HG03108 (cell line): ENCODE measurements around the gene MYOCOS.

Source experiments
- ATAC-seq: cut with Tn5 transposase; IDR thresholded peaks from one replicate; pipeline ENCODE4 v1.9.1; 2021; ENCODE audit warnings: moderate library complexity; ENCODE audit not compliant: unreplicated experiment

MYOCOS gene

GRCh38 chr1:171623651-171624331, 1.7 kb downstream of the MYOCOS start:
- ATAC-seq, result no peak

- no peak for ATAC-seq
Observed at GRCh38 chr1:171625225-171625624, 3.2 kb downstream of the MYOCOS start.

DNA sequence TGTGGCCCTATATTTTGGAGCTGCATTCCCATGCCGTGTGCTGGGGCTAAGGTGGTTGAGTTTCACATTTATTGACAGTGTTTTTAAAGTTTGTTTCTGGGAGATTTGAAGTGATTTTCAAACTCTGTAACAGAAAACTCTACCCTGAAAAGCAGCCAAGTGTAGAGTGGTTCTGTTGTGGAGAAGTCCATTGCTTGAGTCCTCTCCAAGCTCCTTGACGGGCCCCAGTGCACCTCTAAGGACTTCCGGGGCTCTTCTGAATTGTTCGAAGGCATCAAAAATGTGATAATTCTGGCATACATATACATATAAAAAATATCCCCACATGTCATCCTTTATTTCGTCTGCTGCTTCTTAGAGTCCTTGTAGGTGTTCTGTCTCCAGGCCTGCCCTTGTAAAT, 5.0 kb downstream of the MYOCOS start:
- ATAC-seq, result no peak

DNA sequence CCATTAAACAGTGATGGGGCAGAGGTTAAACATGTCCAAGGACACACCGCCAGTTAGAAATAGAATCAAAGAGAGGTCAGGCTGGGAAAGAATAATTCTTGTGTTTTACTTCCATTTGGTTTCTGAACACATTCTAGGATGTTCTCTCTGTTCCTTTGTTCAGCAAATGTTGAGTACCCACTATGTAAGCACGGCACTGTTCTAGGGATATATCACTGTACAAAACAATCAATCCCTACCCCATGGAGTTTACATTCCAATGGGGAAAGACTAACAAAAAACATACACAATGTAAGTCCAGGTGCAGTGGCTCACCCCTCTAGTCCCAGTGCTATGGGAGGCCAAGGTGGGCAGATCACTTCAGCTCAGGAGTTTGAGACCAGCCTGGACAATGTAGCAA, 6.2 kb downstream of the MYOCOS start:
- ATAC-seq, result no peak

DNA sequence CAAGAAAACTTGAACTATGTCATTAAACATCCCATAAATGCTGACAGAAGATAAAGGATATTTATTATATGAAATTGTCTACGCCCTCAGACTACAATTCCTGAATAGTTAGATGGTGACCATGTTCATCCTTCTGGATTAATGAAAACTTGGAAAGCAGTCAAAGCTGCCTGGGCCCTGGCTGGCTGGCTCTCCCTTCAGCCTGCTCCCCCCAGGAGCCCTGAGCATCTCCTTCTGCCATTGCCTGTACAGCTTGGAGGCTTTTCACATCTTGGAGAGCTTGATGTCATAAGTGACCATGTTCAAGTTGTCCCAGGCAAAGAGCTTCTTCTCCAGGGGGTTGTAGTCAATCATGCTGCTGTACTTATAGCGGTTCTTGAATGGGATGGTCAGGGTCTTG, 13.6 kb downstream of the MYOCOS start:
- no peak for ATAC-seq

DNA sequence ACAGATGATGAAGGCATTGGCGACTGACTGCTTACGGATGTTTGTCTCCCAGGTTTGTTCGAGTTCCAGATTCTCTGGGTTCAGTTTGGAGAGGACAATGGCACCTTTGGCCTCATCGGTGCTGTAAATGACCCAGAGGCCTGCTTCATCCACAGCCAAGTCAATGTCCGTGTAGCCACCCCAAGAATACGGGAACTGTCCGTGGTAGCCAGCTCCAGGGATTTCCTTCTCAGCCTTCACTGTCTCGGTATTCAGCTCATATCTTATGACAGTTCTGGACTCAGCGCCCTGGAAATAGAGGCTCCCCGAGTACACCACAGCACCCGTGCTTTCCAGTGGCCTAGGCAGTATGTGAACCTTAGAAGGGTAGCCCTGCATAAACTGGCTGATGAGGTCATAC, 14.1 kb downstream of the MYOCOS start:
- ATAC-seq, result no peak

- ATAC-seq, result no peak
Observed at GRCh38 chr1:171637928-171638576, 16.0 kb downstream of the MYOCOS start.

- no peak for ATAC-seq
Observed at GRCh38 chr1:171640225-171640624, 18.2 kb downstream of the MYOCOS start.

- no peak for ATAC-seq
Observed at GRCh38 chr1:171641076-171641864, 19.2 kb downstream of the MYOCOS start.

GRCh38 chr1:171642197-171642596, 20.2 kb downstream of the MYOCOS start:
- no peak for ATAC-seq

- no peak for ATAC-seq
Observed at GRCh38 chr1:171643156-171643555, 21.1 kb downstream of the MYOCOS start.

DNA sequence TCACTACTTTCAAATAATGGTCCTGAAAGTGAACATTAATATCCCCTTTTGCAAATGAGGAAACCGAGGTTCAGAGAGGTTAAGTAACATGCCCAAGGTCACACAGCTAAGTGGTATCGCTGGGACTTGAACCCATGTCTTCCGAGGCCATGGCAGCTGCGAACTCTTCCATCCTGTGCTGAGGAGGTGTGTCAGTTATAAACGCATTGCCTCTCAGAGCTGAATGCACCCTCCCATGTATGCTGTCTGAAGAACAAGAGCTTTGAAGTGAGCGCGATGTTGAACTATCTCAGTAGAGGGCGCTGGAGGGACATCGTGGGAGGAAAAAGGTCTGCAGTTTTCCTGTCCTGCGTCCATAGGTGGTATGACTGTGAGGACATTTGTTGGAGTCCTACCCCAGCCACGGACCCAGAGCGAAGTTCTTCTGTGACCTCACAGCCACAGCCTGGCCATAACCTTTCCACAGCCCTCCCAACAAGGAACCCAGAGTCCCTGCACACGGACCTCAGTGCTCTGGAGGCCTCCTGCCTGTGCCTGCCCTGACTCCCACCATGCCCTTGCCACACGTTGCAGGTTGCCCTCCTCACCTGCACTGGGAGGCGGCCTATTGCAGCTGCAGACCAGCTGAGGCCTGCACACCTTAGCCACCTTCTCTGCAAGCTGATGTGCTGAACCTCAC, 22.9 kb downstream of the MYOCOS start:
- ATAC-seq, result peak; percentile 56

- no peak for ATAC-seq
Observed at GRCh38 chr1:171645553-171646248, 23.7 kb downstream of the MYOCOS start.

DNA sequence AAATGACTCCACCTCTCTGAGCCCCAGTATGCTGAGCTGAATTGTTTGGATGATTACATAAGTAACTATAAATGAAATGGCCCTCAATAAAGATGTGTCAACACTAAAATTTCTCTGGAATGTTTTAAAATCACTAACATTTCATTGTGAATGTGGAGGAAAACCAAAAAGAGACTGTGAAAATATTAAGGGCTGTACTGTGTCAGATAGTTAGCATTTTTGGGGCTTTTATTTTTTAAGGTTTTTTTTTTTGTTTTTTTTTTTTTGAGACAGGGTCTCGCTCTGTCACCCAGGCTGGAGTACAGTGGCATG, 24.2 kb downstream of the MYOCOS start:
- ATAC-seq, result no peak

GRCh38 chr1:171652234-171652822, 30.3 kb downstream of the MYOCOS start, which contains the start of gene MYOC:
MYOC (minus strand) TSS chr1:171652688; CDS start chr1:171652611, 77 bp downstream.
- no peak for ATAC-seq

DNA sequence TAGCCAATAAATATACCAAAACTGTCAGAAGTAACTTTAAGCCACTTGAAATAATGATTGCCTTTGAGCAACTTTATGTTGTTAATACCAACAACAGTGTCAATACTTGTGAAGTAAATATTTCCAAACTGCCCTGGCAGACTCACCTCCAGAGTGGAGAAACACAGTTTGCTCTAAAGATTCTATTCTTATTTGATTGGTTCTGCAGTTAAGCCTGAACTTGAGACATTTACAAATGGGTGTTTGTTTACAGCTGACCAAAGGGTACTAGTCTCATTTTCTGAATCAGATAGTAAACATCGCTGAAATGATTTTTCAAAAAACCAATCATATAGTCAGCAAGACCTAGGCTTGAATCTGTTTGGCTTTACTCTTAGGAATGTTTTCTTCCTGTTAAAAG, 31.8 kb downstream of the MYOCOS start:
- ATAC-seq, result no peak

DNA sequence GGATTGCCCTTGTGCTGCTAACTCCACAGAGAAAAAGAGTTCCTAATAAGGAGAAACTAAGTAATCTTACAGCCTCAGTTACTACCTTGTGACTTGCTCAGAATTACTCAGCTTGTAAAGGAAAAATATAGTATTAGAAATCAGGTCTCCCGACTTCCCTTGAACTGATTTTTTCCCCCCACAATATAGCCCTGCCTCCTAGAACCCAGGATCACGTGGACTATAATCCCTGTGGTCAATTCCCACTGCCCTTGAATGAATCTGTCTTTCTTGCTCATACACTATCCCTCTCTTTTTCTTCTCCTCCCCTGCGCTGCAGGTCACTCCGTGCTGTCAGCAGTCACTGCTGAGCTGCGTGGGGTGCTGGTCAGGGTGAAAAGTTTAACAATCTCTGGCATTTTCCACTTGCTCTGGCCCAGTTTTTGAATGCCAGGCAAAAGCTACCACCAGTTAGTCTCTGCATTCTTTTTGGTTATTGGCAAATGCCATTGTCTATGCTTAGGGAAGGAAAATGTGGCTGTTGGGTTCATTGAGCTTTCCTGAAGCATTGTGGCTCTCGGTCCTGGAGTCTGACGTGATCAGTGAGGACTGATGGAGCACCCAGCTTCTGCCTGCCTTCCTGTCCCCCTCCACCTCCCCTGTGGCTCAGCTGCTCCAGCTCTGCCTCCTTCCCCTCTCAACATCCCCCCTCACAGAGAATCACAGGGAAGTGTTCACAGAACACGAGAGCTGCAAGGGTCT, 32.3 kb downstream of the MYOCOS start:
- ATAC-seq, result no peak

GRCh38 chr1:171654942-171655745, 33.1 kb downstream of the MYOCOS start:
- peak; percentile 56 for ATAC-seq

GRCh38 chr1:171655746-171656116, 33.7 kb downstream of the MYOCOS start:
- no peak for ATAC-seq
